Caco-2 (cell line): ENCODE measurements around the gene BCL2L2. TPM values are rescaled to one million over a fixed set of nuclear protein-coding genes. Genes with fewer than 3 reads are reported as not detected.

Experiments
- BruUV-seq: library from RNA; stranded (reverse); fragments of 400-500 nt; replicated peaks from 2 replicates; lab custom pipeline; 2021; lab: Mats Ljungman, UMichigan
- CTCF ChIA-PET: fragments of 300-600 bp; sonication (Branson Sonifier 250); formaldehyde crosslinking; loops from one replicate; lab custom pipeline; 2022; ENCODE audit warnings: antibody characterized with exemption; lab: Charles Lee
- POLR2A ChIA-PET: fragments of 300-600 bp; sonication (Branson Sonifier 250); formaldehyde crosslinking; loops from one replicate; lab custom pipeline; 2022; ENCODE audit warnings: antibody characterized with exemption; lab: Charles Lee
- DNase-seq, 2 experiments: peaks; one replicate each; pipeline versions ENCODE4 v3.0.0 to v3.0.0-alpha.2; 2020 to 2022
- H3K27me3 ChIP-seq: replicated peaks from 2 replicates; pipeline ENCODE4 v1.6.0; 2011; ENCODE audit warnings: low read length; ENCODE audit not compliant: control insufficient read depth, insufficient read depth
- H3K36me3 ChIP-seq: 2 replicates; pipeline ENCODE4 v1.5.1; 2011; ENCODE audit warnings: low read length; ENCODE audit not compliant: control insufficient read depth, insufficient read depth
- H3K4me1 ChIP-seq: fragments of 250-450 bp; sonication (Bioruptor Pico); 2 replicates; pipeline ENCODE4 v1.5.1; 2020; ENCODE audit warnings: mild to moderate bottlenecking
- H3K4me3 ChIP-seq: 2 replicates; pipeline ENCODE4 v1.5.1; 2011; ENCODE audit warnings: low read depth, mild to moderate bottlenecking, control low read depth, low read length
- H3K9me3 ChIP-seq: fragments of 250-450 bp; sonication (Bioruptor Pico); 2 replicates; pipeline ENCODE4 v1.5.1; 2020; ENCODE audit warnings: mild to moderate bottlenecking, moderate library complexity
- H3K27ac Mint-ChIP-seq: one replicate; pipeline ENCODE4 v1.8.0; 2022; ENCODE audit warnings: mixed read lengths; ENCODE audit not compliant: unreplicated experiment
- H3K27me3 Mint-ChIP-seq: one replicate; pipeline ENCODE4 v1.8.0; 2022; ENCODE audit warnings: mixed read lengths; ENCODE audit not compliant: insufficient read depth, unreplicated experiment
- H3K36me3 Mint-ChIP-seq: one replicate; pipeline ENCODE4 v1.8.0; 2022; ENCODE audit warnings: mild to moderate bottlenecking, mixed read lengths; ENCODE audit not compliant: insufficient read depth, unreplicated experiment
- H3K4me1 Mint-ChIP-seq: one replicate; pipeline ENCODE4 v1.8.0; 2022; ENCODE audit warnings: low read depth, mixed read lengths; ENCODE audit not compliant: unreplicated experiment
- H3K4me3 Mint-ChIP-seq: one replicate; pipeline ENCODE4 v1.8.0; 2022; ENCODE audit warnings: mild to moderate bottlenecking, moderate library complexity, mixed read lengths; ENCODE audit not compliant: unreplicated experiment
- H3K9me3 Mint-ChIP-seq: one replicate; pipeline ENCODE4 v1.8.0; 2022; ENCODE audit warnings: mixed read lengths; ENCODE audit not compliant: unreplicated experiment
- intact Hi-C: fragments of 100-400 bp; cut with micrococcal nuclease; formaldehyde crosslinking; loops from one replicate; pipeline ENCODE4 v1.10.0; 2022; ENCODE audit not compliant: unreplicated experiment
- total RNA-seq: library from RNA; stranded (reverse); gene quantifications from 2 replicates; pipeline ENCODE4 v1.2.3, GENCODE V29; 2022
- TF ChIP-seq, protein P1 (sequence below), 2 experiments: fragments of 200-600 bp in 1 of 2; IDR thresholded peaks; 1 replicate in 1 of 2; 2 replicates in 1 of 2; pipeline versions ENCODE4 v1.5.1 to v1.8.0; 2011 to 2022; ENCODE audit warnings: antibody characterized with exemption in 1 of 2, control low read depth in 1 of 2, inconsistent platforms in 1 of 2, low read depth in 1 of 2, low read length in 1 of 2, mild to moderate bottlenecking in 1 of 2, moderate library complexity in 1 of 2; ENCODE audit not compliant: insufficient read depth in 1 of 2, severe bottlenecking in 1 of 2, unreplicated experiment in 1 of 2

The BCL2L2 gene
- total RNA-seq, 1 experiment from 2014 or later = 20.8 TPM

GRCh38 chr14:23353433-23353780 lies 46.8 kb downstream of the BCL2L2 start:
- BruUV-seq = no TSS peak
- CTCF ChIA-PET = interaction anchor here (0.6 to 1.2 kb wide), 3 partner anchors 19 to 32 kb away, joined by 3 to 6 read pairs (median 3); partner anchors contain the start of gene PABPN1
- DNase-seq = no peak
- H3K4me1 ChIP-seq = 0 out of 2 replicates have a peak, but pooled peaks cover 3% of the 10 kb centered on the region
- no peaks in the 10 kb centered on the region for H3K27me3 ChIP-seq
- Mint-ChIP-seq H3K9me3 (no peaks in the 10 kb centered on the region), H3K4me3 (peak overlapping the region; percentile 71), H3K27ac (no peak overlapping the region), H3K27me3 (peaks cover 17% of the 10 kb centered on the region), H3K4me1 (peaks cover 6% of the 10 kb centered on the region), H3K36me3 (no peaks in the 10 kb centered on the region)
- POLR2A ChIA-PET = no interaction called here
- no peaks in the 10 kb centered on the region for H3K36me3 ChIP-seq
- 0 out of 2 replicates have a peak overlapping the region, but pooled peaks have one; percentile 53 for H3K4me3 ChIP-seq
- H3K9me3 ChIP-seq = no peaks in the 10 kb centered on the region
- intact Hi-C loops = loop anchor here (2.0 kb wide), 1 partner anchor 27 kb away; no protein-coding TSS in a partner anchor
- TF ChIP-seq, protein P1, sequence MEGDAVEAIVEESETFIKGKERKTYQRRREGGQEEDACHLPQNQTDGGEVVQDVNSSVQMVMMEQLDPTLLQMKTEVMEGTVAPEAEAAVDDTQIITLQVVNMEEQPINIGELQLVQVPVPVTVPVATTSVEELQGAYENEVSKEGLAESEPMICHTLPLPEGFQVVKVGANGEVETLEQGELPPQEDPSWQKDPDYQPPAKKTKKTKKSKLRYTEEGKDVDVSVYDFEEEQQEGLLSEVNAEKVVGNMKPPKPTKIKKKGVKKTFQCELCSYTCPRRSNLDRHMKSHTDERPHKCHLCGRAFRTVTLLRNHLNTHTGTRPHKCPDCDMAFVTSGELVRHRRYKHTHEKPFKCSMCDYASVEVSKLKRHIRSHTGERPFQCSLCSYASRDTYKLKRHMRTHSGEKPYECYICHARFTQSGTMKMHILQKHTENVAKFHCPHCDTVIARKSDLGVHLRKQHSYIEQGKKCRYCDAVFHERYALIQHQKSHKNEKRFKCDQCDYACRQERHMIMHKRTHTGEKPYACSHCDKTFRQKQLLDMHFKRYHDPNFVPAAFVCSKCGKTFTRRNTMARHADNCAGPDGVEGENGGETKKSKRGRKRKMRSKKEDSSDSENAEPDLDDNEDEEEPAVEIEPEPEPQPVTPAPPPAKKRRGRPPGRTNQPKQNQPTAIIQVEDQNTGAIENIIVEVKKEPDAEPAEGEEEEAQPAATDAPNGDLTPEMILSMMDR (IDR thresholded peaks at IDR 0.05; ENCODE audit: insufficient read depth in 1 of 2, low read depth in 1 of 2, low read length in 1 of 2, severe bottlenecking in 1 of 2, unreplicated experiment in 1 of 2) = no peak

DNA sequence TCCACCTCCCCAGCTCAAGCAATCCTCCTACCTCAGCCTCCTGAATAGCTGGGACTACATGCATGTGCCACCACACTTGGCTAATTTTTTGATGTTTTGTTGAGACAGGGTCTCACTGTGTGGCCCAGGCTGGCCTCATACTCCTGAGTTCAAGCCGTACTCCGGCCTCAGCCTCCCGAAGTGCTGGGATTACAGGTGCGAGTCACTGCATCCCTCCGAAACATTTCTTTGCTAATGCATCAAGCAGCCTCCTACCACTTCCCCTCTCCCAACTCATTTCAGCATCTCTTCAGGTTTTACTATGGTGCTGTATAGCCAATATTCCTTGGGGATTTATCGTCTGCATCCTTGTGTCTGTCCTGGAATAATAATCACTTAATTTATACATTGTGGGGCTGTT lies 48.4 kb downstream of the BCL2L2 start:
- intact Hi-C loops = no loop called here
- Mint-ChIP-seq H3K36me3 (no peaks in the 10 kb centered on the region), H3K9me3 (no peaks in the 10 kb centered on the region), H3K4me3 (no peak overlapping the region), H3K27ac (no peak overlapping the region), H3K27me3 (peaks cover 17% of the 10 kb centered on the region), H3K4me1 (peaks cover 6% of the 10 kb centered on the region)
- POLR2A ChIA-PET = no interaction called here
- no peak overlapping the region for H3K4me3 ChIP-seq
- H3K9me3 ChIP-seq = no peaks in the 10 kb centered on the region
- CTCF ChIA-PET = no interaction called here
- DNase-seq = no peak
- no peaks in the 10 kb centered on the region for H3K36me3 ChIP-seq
- no TSS peak for BruUV-seq
- H3K27me3 ChIP-seq = no peaks in the 10 kb centered on the region
- 0 out of 2 replicates have a peak, but pooled peaks cover 3% of the 10 kb centered on the region for H3K4me1 ChIP-seq
- TF ChIP-seq, protein P1 (IDR thresholded peaks at IDR 0.05; ENCODE audit: insufficient read depth in 1 of 2, low read depth in 1 of 2, low read length in 1 of 2, severe bottlenecking in 1 of 2, unreplicated experiment in 1 of 2) = no peak

DNA sequence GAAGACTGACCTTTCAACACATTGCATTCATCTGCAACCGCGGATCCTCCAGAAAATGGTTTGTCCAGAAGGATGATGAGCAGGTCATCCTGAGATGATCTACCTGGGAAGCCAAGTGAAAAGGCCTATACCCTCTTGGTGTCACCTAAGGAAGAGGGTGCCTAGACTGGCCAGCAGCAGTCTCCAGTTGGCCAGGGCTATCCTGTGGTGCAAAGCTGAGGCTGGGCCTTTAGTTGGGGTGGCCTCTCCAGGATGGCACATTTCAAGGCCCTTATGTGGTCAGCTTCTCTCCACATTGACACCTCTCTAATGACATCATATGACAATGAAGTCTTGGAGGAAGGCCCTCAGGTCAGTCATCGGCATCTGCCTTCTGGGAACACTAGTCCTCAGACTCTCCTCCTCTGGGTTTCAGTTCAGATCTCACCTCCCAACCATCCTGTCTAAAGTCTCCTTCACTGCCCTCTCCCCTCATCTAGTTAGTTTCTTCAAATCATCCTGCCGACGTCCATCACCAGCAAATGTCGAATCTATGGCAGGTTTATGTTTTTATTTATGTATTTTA lies 49.3 kb downstream of the BCL2L2 start:
- no TSS peak for BruUV-seq
- CTCF ChIA-PET = no interaction called here
- POLR2A ChIA-PET = no interaction called here
- peaks cover 6% of the 10 kb centered on the region for H3K4me1 Mint-ChIP-seq
- H3K4me1 ChIP-seq = 0 out of 2 replicates have a peak, but pooled peaks cover 3% of the 10 kb centered on the region
- peaks cover 14% of the 10 kb centered on the region for H3K27me3 Mint-ChIP-seq
- DNase-seq = no peak
- no peak overlapping the region for H3K27ac Mint-ChIP-seq
- H3K4me3 ChIP-seq = no peak overlapping the region
- H3K36me3 Mint-ChIP-seq = no peaks in the 10 kb centered on the region
- no peak overlapping the region for H3K4me3 Mint-ChIP-seq
- H3K36me3 ChIP-seq = no peaks in the 10 kb centered on the region
- TF ChIP-seq, protein P1 (IDR thresholded peaks at IDR 0.05; ENCODE audit: insufficient read depth in 1 of 2, low read depth in 1 of 2, low read length in 1 of 2, severe bottlenecking in 1 of 2, unreplicated experiment in 1 of 2) = no peak
- no peaks in the 10 kb centered on the region for H3K9me3 Mint-ChIP-seq
- intact Hi-C loops = no loop called here
- no peaks in the 10 kb centered on the region for H3K9me3 ChIP-seq
- H3K27me3 ChIP-seq = no peaks in the 10 kb centered on the region
